GM23338 (cell line): ENCODE data around the gene RPL3. TPM values are rescaled to one million over a fixed set of nuclear protein-coding genes. Genes with fewer than 3 reads are reported as not detected.

Experiments used
- ATAC-seq: fragments of 200-7000 bp; cut with Tn5 transposase; 3 replicates; pipeline ENCODE4 v1.9.1; 2020
- DNase-seq: peaks from one replicate; pipeline ENCODE4 v3.0.0-alpha.2; 2015; ENCODE audit warnings: low spot score
- H2AFZ ChIP-seq: fragments of 200-600 bp; sonication (generic); 2 replicates; pipeline ENCODE4 v1.8.0; 2016; ENCODE audit warnings: antibody characterized with exemption, mild to moderate bottlenecking, moderate library complexity
- H3F3A ChIP-seq: fragments of 200-600 bp; sonication (generic); replicated peaks from 2 replicates; pipeline ENCODE4 v1.8.0; 2017; ENCODE audit warnings: antibody characterized with exemption, mixed run types, low read depth
- H3K27ac ChIP-seq: fragments of 200-600 bp; sonication (generic); 2 replicates; pipeline ENCODE4 v1.6.1; 2016; ENCODE audit warnings: low read depth
- H3K27me3 ChIP-seq: fragments of 200-600 bp; sonication (generic); 2 replicates; pipeline ENCODE4 v1.8.0; 2016; ENCODE audit warnings: mild to moderate bottlenecking, mixed run types, moderate library complexity; ENCODE audit not compliant: insufficient read depth
- H3K36me3 ChIP-seq: fragments of 200-600 bp; sonication (generic); 2 replicates; pipeline ENCODE4 v1.8.0; 2016; ENCODE audit warnings: mild to moderate bottlenecking; ENCODE audit not compliant: insufficient read depth
- H3K4me1 ChIP-seq: fragments of 200-600 bp; sonication (generic); 2 replicates; pipeline ENCODE4 v1.8.0; 2016; ENCODE audit warnings: mild to moderate bottlenecking, moderate library complexity; ENCODE audit not compliant: insufficient read depth
- H3K4me2 ChIP-seq: fragments of 200-600 bp; sonication (generic); 2 replicates; pipeline ENCODE4 v1.7.1; 2017; ENCODE audit warnings: mixed run types
- H3K4me3 ChIP-seq: fragments of 200-600 bp; sonication (generic); 2 replicates; pipeline ENCODE4 v1.6.1; 2016; ENCODE audit warnings: mixed run types
- H3K79me2 ChIP-seq: fragments of 200-600 bp; sonication (generic); replicated peaks from 2 replicates; pipeline ENCODE4 v1.8.0; 2017; ENCODE audit warnings: mild to moderate bottlenecking; ENCODE audit not compliant: insufficient read depth
- H3K9me2 ChIP-seq: fragments of 200-600 bp; sonication (generic); 2 replicates; pipeline ENCODE4 v1.8.0; 2017; ENCODE audit not compliant: insufficient read depth
- H4K20me1 ChIP-seq: fragments of 200-600 bp; sonication (generic); replicated peaks from 2 replicates; pipeline ENCODE4 v1.8.0; 2017; ENCODE audit warnings: mild to moderate bottlenecking; ENCODE audit not compliant: insufficient read depth
- H3K27ac Mint-ChIP-seq: 2 replicates; pipeline ENCODE4 v1.8.0; 2020; ENCODE audit warnings: inconsistent platforms, mild to moderate bottlenecking, moderate library complexity, mixed read lengths
- H3K27me3 Mint-ChIP-seq: 3 replicates; pipeline ENCODE4 v1.8.0; 2022; ENCODE audit warnings: low read depth, mild to moderate bottlenecking, moderate library complexity, mixed read lengths, inconsistent platforms; ENCODE audit not compliant: insufficient read depth, poor library complexity
- H3K36me3 Mint-ChIP-seq: 3 replicates; pipeline ENCODE4 v1.8.0; 2021; ENCODE audit warnings: low read depth, mild to moderate bottlenecking, inconsistent platforms, moderate library complexity, mixed read lengths
- H3K4me1 Mint-ChIP-seq: 3 replicates; pipeline ENCODE4 v1.8.0; 2020; ENCODE audit warnings: mild to moderate bottlenecking, inconsistent platforms, mixed read lengths
- H3K4me3 Mint-ChIP-seq: 3 replicates; pipeline ENCODE4 v1.8.0; 2021; ENCODE audit warnings: moderate library complexity, mild to moderate bottlenecking, inconsistent platforms, mixed read lengths
- H3K9me3 Mint-ChIP-seq: 3 replicates; pipeline ENCODE4 v1.8.0; 2020; ENCODE audit warnings: moderate library complexity, mild to moderate bottlenecking, inconsistent platforms, mixed read lengths
- ETS1 ChIP-seq: IDR thresholded peaks from 2 replicates; pipeline ENCODE4 v1.6.1; 2016; ENCODE audit warnings: antibody characterized with exemption
- EZH2 ChIP-seq: fragments of 200-600 bp; sonication (generic); IDR thresholded peaks from one replicate; pipeline ENCODE4 v1.8.0; 2017; ENCODE audit warnings: antibody characterized with exemption, mild to moderate bottlenecking, low read depth; ENCODE audit not compliant: unreplicated experiment
- EZH2phosphoT487 ChIP-seq: fragments of 200-600 bp; sonication (generic); IDR thresholded peaks from one replicate; pipeline ENCODE4 v1.8.1; 2018; ENCODE audit warnings: antibody characterized with exemption; ENCODE audit not compliant: unreplicated experiment
- JUNB ChIP-seq: IDR thresholded peaks from one replicate; pipeline ENCODE4 v1.6.1; 2016; ENCODE audit warnings: antibody characterized with exemption; ENCODE audit not compliant: unreplicated experiment
- NANOG ChIP-seq: IDR thresholded peaks from 2 replicates; pipeline ENCODE4 v1.6.1; 2016; ENCODE audit warnings: antibody characterized with exemption, borderline replicate concordance
- ZNF114 ChIP-seq: fragments of 250-450 bp; sonication (Bioruptor Pico); IDR thresholded peaks from 2 replicates; pipeline ENCODE4 v1.5.0; 2020; ENCODE audit warnings: mild to moderate bottlenecking, moderate library complexity
- ZNF462 ChIP-seq: fragments of 250-450 bp; sonication (Bioruptor Pico); IDR thresholded peaks from 2 replicates; pipeline ENCODE4 v1.5.0; 2020; ENCODE audit warnings: mild to moderate bottlenecking, moderate library complexity
- polyA plus RNA-seq: library from polyadenylated mRNA; unstranded; fragments of >200 nt; fragmentation: Nextera tagmentation; extraction: Ambion mirVana; gene quantifications from 2 replicates; pipeline ENCODE4 v1.2.1, GENCODE V29; 2016
- total RNA-seq: library from RNA; depleted of rRNA; stranded (reverse); fragments of >200 nt; shearing (Covaris generic); gene quantifications from 2 replicates; pipeline ENCODE4 v1.2.3, GENCODE V29; 2014

Gene RPL3
- total and polyA plus RNA-seq, 2 experiments from 2014 or later, result 1,983 to 3,244 TPM

GRCh38 chr22:39296981-39297489 is 22.4 kb downstream of the RPL3 start:
- H3K4me1 Mint-ChIP-seq, result peaks cover 38% of the 10 kb centered on the region
- no peak overlapping the region for H3K27ac ChIP-seq
- DNase-seq (no peak), ATAC-seq (peak; percentile 8; the same call in 2 of the 3 replicates)
- H3K36me3 Mint-ChIP-seq, result no peaks in the 10 kb centered on the region; the same call in 2 of the 3 replicates
- no peak overlapping the region for H3K27ac Mint-ChIP-seq
- H3K27me3 Mint-ChIP-seq, result peaks cover 23% of the 10 kb centered on the region
- no peak overlapping the region for H3K4me3 ChIP-seq
- TF ChIP-seq ZNF462 (CRISPR knock-in tag) (no peak), EZH2 (no peak), ETS1 (no peak), NANOG (no peak), JUNB (no peak), EZH2phosphoT487 (no peak), ZNF114 (CRISPR knock-in tag) (no peak)
- H3K79me2 ChIP-seq, result no peaks in the 10 kb centered on the region
- no peak overlapping the region for H3K4me3 Mint-ChIP-seq
- peaks cover 3% of the 10 kb centered on the region; the same call in 2 of the 3 replicates for H3K9me3 Mint-ChIP-seq
- H3K27me3 ChIP-seq, result no peaks in the 10 kb centered on the region
- H3K36me3 ChIP-seq, result no peaks in the 10 kb centered on the region
- no peaks in the 10 kb centered on the region for H3K9me2 ChIP-seq
- H3K4me1 ChIP-seq, result peaks cover 18% of the 10 kb centered on the region; the same call in 1 of the 2 replicates
- no peaks in the 10 kb centered on the region for H4K20me1 ChIP-seq
- H3F3A ChIP-seq, result 0 out of 2 replicates have a peak, but pooled peaks cover 6% of the 10 kb centered on the region
- peak overlapping the region; percentile 76; the same call in 1 of the 2 replicates for H2AFZ ChIP-seq
- H3K4me2 ChIP-seq, result no peak overlapping the region
